HG03066 (cell line): ENCODE measurements around the gene NOP53.
"Not testable (repeated sequence)": the region's sequence is repeated elsewhere in the genome, so short reads cannot be mapped to it uniquely, and the experiment has no call there.

Experiments used
- ATAC-seq: cut with Tn5 transposase; IDR thresholded peaks from one replicate; pipeline ENCODE4 v1.9.1; 2021; ENCODE audit warnings: low read depth; ENCODE audit not compliant: unreplicated experiment

NOP53 gene

GRCh38 chr19:47716270-47716937, 28.9 kb upstream of the NOP53 start:
- no peak for ATAC-seq

DNA sequence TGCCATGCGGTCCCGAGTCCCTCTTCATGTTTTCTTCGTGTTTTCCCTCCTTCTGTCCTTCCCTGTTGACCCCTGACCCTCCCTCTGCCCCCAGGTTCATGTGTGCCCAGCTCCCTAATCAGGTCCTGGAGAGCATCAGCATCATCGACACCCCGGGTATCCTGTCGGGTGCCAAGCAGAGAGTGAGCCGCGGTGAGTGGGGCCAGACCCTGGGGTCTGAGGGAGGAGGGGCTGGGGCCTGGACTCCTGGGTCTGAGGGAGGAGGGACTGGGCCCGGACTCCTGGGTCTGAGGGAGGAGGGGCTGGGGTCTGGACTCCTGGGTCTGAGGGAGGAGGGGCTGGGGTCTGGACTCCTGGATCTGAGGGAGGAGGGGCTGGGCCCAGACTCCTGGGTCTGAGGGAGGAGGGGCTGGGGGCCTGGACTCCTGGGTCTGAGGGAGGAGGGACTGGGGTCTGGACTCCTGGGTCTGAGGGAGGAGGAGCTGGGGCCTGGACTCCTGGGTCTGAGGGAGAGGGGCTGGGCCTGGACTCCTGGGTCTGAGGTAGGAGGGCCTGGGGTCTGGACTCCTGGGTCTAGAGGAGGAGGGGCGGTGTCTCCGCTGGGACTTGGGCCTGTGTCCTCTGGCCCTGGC, 26.8 kb upstream of the NOP53 start:
- not testable (repeated sequence) for ATAC-seq

GRCh38 chr19:47719047-47719859, 26.1 kb upstream of the NOP53 start:
- ATAC-seq, result no peak

DNA sequence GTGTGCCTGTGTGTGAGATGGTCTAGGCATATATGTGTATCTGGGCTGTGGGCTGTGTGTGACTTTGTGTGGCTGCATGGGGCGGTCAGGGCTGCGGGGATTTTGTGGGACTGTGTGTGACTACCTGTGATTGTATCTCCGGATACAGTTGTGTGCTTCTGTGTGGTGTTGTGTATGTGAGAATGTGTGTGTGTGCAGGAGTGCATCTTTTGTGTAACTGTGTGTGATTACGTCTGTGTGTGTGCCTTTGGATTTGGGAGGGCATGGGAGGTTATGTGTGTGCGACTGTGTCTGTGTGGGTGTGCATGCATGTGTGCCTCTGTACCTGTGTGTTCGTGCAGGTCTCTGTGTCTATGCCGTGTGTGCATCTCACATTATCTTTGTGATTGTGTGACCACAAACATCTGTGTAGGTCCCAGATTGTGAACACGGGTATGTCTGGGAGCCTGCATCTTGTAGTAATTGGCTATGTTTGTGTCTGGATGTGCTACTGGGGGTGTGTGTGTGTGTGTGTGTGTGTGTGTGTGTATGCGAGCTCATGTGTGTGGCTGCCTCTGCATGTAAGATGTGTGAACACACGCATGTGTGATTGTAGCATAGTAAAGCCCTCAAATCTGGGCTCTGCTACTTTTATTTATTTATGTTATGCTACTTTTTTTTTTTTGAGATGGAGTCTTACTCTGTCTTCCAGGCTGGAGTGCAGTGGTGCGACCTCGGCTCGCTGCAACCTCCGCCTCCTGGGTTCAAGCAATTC, 24.5 kb upstream of the NOP53 start:
- no peak for ATAC-seq

GRCh38 chr19:47723581-47723940, 21.8 kb upstream of the NOP53 start:
- no peak for ATAC-seq

GRCh38 chr19:47725759-47726401, 19.5 kb upstream of the NOP53 start:
- no peak for ATAC-seq

GRCh38 chr19:47726467-47726866, 18.9 kb upstream of the NOP53 start:
- ATAC-seq, result no peak

DNA sequence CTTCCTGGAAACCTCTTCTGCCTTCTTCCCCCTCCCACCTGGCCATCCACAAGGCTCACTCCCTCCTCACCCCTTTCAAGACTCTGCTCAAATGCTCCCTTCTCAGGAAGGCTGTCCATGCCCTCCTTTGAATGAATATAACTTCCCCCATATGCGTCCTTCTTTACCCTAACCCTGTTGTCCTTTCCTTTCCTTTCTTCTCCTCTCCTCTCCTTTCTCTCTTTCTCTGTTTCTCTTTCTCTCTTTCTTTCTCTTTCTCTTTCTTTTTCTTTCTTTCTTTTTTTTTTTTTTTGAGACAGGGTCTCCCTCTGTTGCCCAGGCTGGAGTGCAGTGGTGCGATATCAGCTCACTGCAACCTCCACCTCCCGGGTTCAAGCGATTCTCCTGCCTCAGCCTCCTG, 17.1 kb upstream of the NOP53 start:
- not testable (repeated sequence) for ATAC-seq

GRCh38 chr19:47729468-47729798, 15.9 kb upstream of the NOP53 start:
- no peak for ATAC-seq

DNA sequence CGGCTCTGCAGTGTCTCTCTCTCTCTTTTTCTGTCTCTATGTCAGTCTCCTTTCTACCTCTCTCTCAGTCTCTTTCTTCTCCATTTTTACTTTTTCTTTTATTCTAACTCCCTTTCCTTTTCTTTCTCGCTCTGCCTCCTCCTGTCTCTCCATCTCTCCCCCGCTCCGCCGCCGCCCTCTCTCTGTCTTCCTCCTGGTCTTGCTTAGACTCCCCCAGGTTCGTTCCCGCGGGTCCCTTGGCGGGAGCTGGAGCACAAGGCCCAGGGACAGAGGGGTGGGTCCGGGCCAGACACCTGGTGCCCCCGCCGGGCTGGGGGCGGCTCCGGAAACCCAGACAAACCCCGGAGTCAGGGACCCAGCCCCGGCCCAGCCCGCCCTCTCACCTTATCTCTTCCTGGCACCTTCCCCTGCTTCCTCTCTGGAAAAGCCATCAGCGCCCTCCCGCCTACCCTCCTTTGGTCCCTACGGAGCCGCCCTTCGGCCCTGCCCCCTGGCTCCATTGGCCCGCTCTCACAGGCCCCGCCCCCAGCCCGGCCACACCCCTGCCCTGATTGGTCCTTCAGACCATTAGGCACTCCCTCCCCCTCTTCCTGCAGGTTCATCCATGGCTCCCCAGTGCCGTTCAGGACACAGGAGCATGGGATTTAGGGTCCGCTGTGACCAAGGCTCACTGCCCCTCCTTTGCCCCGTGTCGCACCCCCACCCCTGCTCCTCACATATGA, 15.4 kb upstream of the NOP53 start:
- no peak for ATAC-seq

DNA sequence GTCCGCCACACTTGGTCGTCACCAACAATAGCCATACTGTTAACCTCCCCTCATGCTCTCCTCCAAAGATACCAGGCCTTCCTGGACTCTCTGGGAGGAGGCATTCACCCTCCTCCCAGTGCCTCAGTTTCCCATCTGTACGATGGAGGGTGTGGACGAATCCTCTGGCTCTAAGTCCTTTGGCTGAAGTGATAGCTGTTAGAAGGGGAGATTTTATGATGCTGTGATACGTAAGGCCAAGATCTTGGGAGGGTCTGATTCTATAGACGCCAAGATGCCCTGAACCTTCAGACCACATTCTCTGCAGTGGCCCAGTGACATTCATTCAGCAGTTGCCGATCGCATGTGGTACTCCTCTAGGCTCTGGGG, 14.8 kb upstream of the NOP53 start:
- no peak for ATAC-seq

GRCh38 chr19:47730910-47731309, 14.4 kb upstream of the NOP53 start:
- ATAC-seq, result no peak

DNA sequence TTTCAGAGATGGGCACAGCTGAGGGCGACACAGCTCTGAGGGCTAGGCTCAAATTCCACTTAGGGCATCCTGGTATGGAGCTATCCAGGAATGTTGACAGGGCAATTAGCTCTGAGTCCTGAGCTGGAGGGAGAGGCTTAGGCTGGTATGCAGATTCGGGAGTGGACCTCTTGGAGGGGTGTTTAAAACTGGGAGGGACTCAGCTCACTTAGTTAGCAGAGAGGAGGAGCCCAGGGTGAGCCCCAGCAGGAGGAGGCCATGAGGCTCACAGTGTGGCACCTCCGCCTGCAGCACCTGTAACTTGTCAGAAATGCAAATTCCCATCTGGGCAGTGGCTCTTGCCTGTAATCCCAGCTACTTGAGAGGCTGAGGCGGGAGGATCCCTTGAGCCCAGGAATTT, 10.2 kb upstream of the NOP53 start:
- ATAC-seq, result no peak

DNA sequence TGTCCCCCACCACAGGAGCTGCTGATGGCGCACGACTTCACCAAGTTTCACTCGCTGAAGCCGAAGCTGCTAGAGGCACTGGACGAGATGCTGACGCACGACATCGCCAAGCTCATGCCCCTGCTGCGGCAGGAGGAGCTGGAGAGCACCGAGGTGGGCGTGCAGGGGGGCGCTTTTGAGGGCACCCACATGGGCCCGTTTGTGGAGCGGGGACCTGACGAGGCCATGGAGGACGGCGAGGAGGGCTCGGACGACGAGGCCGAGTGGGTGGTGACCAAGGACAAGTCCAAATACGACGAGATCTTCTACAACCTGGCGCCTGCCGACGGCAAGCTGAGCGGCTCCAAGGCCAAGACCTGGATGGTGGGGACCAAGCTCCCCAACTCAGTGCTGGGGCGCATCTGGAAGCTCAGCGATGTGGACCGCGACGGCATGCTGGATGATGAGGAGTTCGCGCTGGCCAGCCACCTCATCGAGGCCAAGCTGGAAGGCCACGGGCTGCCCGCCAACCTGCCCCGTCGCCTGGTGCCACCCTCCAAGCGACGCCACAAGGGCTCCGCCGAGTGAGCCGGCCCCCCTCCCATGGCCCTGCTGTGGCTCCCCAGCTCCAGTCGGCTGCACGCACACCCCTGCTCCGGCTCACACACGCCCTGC, 4.4 kb upstream of the NOP53 start:
- no peak for ATAC-seq

DNA sequence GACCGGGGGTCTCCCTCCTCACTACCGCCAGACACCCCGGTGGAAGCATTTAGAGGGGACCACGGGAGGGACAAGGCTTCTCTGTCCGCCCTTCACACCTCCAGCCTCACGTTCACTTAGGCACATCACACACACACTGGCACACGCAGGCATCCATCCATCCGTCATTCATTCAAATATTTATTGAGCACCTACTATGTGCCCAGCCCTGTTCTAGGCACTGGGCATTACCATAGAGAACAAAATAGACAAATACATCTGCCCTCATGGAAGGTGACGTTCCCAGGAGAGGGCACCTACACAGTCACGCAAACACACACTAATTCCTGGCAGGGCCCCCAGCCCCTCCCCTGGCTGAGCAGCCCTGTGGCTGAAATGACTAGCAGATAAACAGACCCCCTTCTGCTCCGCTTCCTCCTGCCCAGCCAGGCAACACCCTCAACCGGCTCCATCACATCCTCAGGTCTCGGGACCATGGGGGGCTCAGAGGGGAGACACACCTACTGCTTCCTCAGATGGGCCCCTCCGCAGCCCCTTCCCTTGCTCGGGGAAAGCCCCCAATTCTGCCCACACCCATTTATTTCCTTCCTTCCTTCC, 3.7 kb upstream of the NOP53 start:
- no peak for ATAC-seq

GRCh38 chr19:47742634-47743033, 2.7 kb upstream of the NOP53 start:
- ATAC-seq, result no peak

GRCh38 chr19:47746129-47746528, 783 bp downstream of the NOP53 start:
- not testable (repeated sequence) for ATAC-seq

DNA sequence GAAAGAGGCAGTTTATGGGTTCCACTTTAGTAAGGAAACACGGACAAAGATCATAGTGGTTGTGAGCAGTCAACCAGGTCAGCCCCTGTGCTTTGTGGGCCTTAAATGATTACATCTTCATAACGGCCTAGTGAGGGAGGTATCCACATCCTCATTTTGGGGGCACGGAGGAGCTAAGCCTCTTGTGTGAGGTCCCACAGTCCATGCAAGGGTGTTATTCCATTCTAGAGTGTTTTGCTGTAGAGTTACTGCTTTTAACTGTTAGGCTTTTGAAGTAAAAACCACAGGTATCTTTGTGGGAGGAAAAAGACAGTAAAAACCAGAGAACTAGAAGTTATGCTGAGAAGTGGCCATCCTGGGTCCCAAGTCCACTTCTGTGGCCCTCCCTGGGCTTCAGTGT, 4.0 kb downstream of the NOP53 start:
- no peak for ATAC-seq

DNA sequence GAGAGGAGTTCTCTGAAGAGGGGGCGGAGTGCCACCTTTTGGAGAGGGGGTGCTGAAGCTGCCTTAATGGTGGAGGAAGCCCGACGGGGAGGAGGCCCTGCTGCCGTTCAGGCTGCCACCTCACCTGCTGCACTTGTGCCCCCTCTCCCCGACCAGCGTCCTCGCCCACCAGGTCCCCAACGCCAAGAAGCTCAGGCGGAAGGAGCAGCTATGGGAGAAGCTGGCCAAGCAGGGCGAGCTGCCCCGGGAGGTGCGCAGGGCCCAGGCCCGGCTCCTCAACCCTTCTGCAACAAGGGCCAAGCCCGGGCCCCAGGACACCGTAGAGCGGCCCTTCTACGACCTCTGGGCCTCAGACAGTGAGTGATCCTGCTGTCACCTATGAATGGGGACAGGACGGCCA, 5.4 kb downstream of the NOP53 start:
- no peak for ATAC-seq
